Measurements from ENCODE around the gene UNC119B.

Gene UNC119B

GRCh38 chr12:120767071-120768024 lies 57.1 kb downstream of the UNC119B start:
- no peak for DNase-seq (ENCODE audit: low read depth)

GRCh38 chr12:120771097-120771496 lies 60.8 kb downstream of the UNC119B start:
- DNase-seq (ENCODE audit: low read depth), result no peak

All from stimulated activated CD8-positive, alpha-beta memory T cell treated with anti-CD3 and anti-CD28 coated beads, Interleukin-15, amount 100 ng/mL, for 1 hour (primary cell).